ENCODE data around the gene PAPSS2. TPM values are rescaled to one million over a fixed set of nuclear protein-coding genes. Genes with fewer than 3 reads are reported as not detected.

PAPSS2 gene
- total and polyA plus RNA-seq, 4 donors: 24.3 to 86.5 (median 59.3) TPM

DNA sequence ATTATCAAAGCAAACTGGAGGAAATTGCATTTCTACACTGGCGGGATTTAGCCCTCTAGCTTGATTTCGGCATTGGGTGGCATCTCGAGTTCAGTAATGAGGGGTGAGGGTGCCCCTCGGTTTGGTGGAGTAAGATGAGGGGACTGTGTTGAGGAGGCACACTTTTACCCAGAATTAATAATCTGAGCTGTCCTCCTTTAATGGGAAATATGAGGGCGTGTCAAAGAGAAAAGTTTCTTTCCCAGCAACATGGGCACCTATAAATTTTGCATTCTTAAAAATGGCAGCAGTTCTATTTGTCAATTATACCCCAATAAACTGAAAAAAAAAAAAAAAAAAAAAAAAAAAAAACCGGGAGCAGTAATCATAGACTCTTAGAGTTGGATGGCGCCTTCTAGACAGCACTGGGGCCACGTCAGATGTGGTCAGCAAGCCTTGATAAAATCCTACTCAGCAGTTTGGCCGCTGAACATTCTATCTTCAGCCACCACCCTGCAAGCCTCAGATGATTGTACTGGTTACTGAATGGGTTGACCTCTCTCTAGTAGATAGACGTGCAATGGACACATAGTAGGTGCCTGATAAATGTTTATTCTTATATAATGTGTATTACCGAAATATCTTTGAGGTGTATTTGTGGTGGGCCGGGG is 931 bp downstream of the PAPSS2 start:
- TF ChIP-seq YY1 (IDR thresholded peaks at IDR 0.05): peak; percentile 43
- TF ChIP-seq NR2F2 (IDR thresholded peaks at IDR 0.05): no peak
- TF ChIP-seq GABPA (IDR thresholded peaks at IDR 0.05 in 1 of 2, conservative IDR thresholded peaks at IDR 0.05 in 1 of 2): no peak
- TF ChIP-seq, protein P1, sequence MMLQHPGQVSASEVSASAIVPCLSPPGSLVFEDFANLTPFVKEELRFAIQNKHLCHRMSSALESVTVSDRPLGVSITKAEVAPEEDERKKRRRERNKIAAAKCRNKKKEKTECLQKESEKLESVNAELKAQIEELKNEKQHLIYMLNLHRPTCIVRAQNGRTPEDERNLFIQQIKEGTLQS (IDR thresholded peaks at IDR 0.05): no peak
- TF ChIP-seq RAD21 (IDR thresholded peaks at IDR 0.05): peak in 1 of 2 donors; percentile 41
- no peak for TF ChIP-seq FOXA2 (IDR thresholded peaks at IDR 0.05)
- TF ChIP-seq FOXA1 (IDR thresholded peaks at IDR 0.05): no peak
- TF ChIP-seq HNF4A (conservative IDR thresholded peaks at IDR 0.05): no peak
- H3K9ac ChIP-seq (ENCODE audit: low read depth in 1 of 2, low read length in 2 of 2): peak overlapping the region; percentile 96 to 97
- no peaks in the 10 kb centered on the region for H3K9me3 ChIP-seq (ENCODE audit: control insufficient read depth in 4 of 4, low read length in 3 of 4)
- peak overlapping the region; percentile 82 to 94 (median 91) for H3K4me3 ChIP-seq (ENCODE audit: low read depth in 1 of 3, low read length in 3 of 3)
- H3K36me3 ChIP-seq (ENCODE audit: control insufficient read depth in 4 of 4, insufficient read depth in 3 of 4, low read depth in 1 of 4, low read length in 3 of 4): no peaks in the 10 kb centered on the region
- WGBS: 11% methylated on average over 12 of the region's 12 CpGs
- DNase-seq (ENCODE audit: low spot score): no peak
- H3K27me3 ChIP-seq (ENCODE audit: control insufficient read depth in 4 of 4, insufficient read depth in 4 of 4, low read length in 3 of 4): no peaks in the 10 kb centered on the region
- H3K4me1 ChIP-seq (ENCODE audit: control insufficient read depth in 4 of 4, insufficient read depth in 4 of 4, low read length in 3 of 4): peaks cover 3 to 51% (median 24%) of the 10 kb centered on the region in 4 donors
- H3K27ac ChIP-seq (ENCODE audit: low read depth in 1 of 2, low read length in 2 of 2): peak overlapping the region; percentile 90 to 92

DNA sequence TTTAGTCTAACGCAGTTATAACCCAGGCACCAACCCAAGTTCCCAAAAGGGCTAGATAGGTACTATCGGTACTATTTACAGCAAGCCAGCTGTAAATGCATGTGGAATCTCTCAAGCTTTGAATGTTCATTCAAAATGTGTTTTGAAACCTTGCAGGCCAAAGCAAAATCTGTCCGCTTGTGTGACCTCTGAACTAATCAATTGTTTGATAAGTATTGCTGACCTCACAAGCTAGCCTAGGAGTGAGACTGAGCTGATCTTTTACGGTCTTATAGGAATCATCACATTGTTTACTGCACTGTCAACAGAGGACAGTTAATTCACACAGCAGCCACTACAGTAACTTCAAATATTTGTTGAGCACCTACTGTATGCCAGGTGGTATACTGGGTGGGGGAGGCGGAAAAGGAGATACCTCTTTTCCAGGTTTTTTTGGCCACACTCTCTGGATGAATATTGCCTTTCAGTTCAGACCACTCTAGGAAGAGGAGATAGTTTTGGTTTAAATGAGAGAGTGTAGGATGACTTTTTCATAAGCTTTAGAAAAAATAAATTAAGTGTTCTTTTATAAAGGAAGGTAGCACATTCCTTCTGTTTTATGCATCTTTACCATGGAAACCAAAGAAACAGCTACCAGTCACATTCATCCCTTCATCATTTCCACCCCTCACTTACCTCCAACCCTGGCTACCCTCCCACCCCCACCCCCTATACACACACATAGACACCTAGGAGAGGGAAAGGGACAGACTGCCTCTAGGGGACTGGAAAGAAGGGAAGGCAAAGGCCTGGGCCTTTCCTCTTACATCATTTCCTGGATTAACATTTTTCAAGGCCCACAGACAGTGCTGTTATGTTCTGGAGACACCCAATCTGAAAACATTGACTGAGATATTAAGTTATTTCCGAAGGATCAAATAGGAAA is 2.4 kb downstream of the PAPSS2 start:
- Histone ChIP-seq H3K27ac (ENCODE audit: low read depth in 1 of 2, low read length in 2 of 2) (peak overlapping the region; percentile 90 to 92), H3K9ac (ENCODE audit: low read depth in 1 of 2, low read length in 2 of 2) (peak overlapping the region; percentile 96 to 97), H3K27me3 (ENCODE audit: control insufficient read depth in 4 of 4, insufficient read depth in 4 of 4, low read length in 3 of 4) (no peaks in the 10 kb centered on the region), H3K36me3 (ENCODE audit: control insufficient read depth in 4 of 4, insufficient read depth in 3 of 4, low read depth in 1 of 4, low read length in 3 of 4) (no peaks in the 10 kb centered on the region), H3K4me3 (ENCODE audit: low read depth in 1 of 3, low read length in 3 of 3) (peak overlapping the region; percentile 82 to 94 (median 91)), H3K9me3 (ENCODE audit: control insufficient read depth in 4 of 4, low read length in 3 of 4) (no peaks in the 10 kb centered on the region), H3K4me1 (ENCODE audit: control insufficient read depth in 4 of 4, insufficient read depth in 4 of 4, low read length in 3 of 4) (peaks cover 3 to 54% (median 29%) of the 10 kb centered on the region in 4 donors)
- 42% methylated on average over 6 of the region's 6 CpGs for WGBS
- no peak for DNase-seq (ENCODE audit: low spot score)
- TF ChIP-seq GABPA (IDR thresholded peaks at IDR 0.05 in 1 of 2, conservative IDR thresholded peaks at IDR 0.05 in 1 of 2): peak in 1 of 2 donors; percentile 15
- TF ChIP-seq HNF4A (conservative IDR thresholded peaks at IDR 0.05): peak; percentile 59 to 63
- TF ChIP-seq YY1 (IDR thresholded peaks at IDR 0.05): no peak
- peak; percentile 39 for TF ChIP-seq SP1 (IDR thresholded peaks at IDR 0.05)
- TF ChIP-seq, protein P1 (IDR thresholded peaks at IDR 0.05): peak; percentile 9
- TF ChIP-seq JUND (IDR thresholded peaks at IDR 0.05): no peak
- peak; percentile 33 for TF ChIP-seq TAF1 (conservative IDR thresholded peaks at IDR 0.05)
- TF ChIP-seq, protein P2, sequence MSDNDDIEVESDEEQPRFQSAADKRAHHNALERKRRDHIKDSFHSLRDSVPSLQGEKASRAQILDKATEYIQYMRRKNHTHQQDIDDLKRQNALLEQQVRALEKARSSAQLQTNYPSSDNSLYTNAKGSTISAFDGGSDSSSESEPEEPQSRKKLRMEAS (IDR thresholded peaks at IDR 0.05): no peak
- TF ChIP-seq RAD21 (IDR thresholded peaks at IDR 0.05): peak; percentile 14 to 63
- TF ChIP-seq RXRA (IDR thresholded peaks at IDR 0.05): peak; percentile 60 to 68
- peak; percentile 53 for TF ChIP-seq NR2F2 (IDR thresholded peaks at IDR 0.05)

DNA sequence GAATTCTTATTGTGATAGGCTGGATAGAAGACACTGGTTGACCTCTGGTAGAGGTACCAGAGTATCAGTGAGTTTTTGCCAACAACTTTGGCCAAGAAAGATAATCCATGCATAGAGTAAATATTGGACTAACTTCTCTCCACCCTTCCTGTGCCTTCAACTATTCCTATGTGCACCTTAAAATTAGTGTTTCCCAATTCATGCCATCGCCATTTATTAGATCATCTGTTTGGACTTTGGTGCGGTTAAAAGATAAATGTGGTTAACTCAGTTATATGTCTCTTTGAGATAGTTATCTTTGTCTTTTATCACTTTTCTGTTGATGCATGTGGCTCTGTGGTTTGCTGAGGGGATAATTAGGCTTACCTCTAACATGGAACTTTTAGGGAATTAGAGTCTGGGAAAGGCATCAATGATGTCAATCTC is 4.6 kb downstream of the PAPSS2 start:
- H3K9me3 ChIP-seq (ENCODE audit: control insufficient read depth in 4 of 4, low read length in 3 of 4): no peaks in the 10 kb centered on the region
- whole genome bisulfite sequencing: 34% methylated on average over 2 of the region's 2 CpGs

More for the DNA sequence above, 4.6 kb downstream of the PAPSS2 start:
- TF ChIP-seq, protein P3, sequence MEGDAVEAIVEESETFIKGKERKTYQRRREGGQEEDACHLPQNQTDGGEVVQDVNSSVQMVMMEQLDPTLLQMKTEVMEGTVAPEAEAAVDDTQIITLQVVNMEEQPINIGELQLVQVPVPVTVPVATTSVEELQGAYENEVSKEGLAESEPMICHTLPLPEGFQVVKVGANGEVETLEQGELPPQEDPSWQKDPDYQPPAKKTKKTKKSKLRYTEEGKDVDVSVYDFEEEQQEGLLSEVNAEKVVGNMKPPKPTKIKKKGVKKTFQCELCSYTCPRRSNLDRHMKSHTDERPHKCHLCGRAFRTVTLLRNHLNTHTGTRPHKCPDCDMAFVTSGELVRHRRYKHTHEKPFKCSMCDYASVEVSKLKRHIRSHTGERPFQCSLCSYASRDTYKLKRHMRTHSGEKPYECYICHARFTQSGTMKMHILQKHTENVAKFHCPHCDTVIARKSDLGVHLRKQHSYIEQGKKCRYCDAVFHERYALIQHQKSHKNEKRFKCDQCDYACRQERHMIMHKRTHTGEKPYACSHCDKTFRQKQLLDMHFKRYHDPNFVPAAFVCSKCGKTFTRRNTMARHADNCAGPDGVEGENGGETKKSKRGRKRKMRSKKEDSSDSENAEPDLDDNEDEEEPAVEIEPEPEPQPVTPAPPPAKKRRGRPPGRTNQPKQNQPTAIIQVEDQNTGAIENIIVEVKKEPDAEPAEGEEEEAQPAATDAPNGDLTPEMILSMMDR (IDR thresholded peaks at IDR 0.05; ENCODE audit: low read depth, low read length, missing input control): no peak
- TF ChIP-seq SP1 (IDR thresholded peaks at IDR 0.05): peak; percentile 49
- no peak for TF ChIP-seq GABPA (IDR thresholded peaks at IDR 0.05 in 1 of 2, conservative IDR thresholded peaks at IDR 0.05 in 1 of 2)
- TF ChIP-seq, protein P2 (IDR thresholded peaks at IDR 0.05): peak; percentile 31
- no peak for TF ChIP-seq NR2F2 (IDR thresholded peaks at IDR 0.05)
- peak; percentile 66 to 79 for TF ChIP-seq RXRA (IDR thresholded peaks at IDR 0.05)
- TF ChIP-seq YY1 (IDR thresholded peaks at IDR 0.05): peak; percentile 55
- TF ChIP-seq JUND (IDR thresholded peaks at IDR 0.05): peak in 1 of 2 donors; percentile 83
- peak; percentile 88 for TF ChIP-seq FOXA2 (IDR thresholded peaks at IDR 0.05)
- TF ChIP-seq HNF4A (conservative IDR thresholded peaks at IDR 0.05): peak; percentile 74 to 82
- TF ChIP-seq FOXA1 (IDR thresholded peaks at IDR 0.05): peak; percentile 71
- TF ChIP-seq, protein P4, sequence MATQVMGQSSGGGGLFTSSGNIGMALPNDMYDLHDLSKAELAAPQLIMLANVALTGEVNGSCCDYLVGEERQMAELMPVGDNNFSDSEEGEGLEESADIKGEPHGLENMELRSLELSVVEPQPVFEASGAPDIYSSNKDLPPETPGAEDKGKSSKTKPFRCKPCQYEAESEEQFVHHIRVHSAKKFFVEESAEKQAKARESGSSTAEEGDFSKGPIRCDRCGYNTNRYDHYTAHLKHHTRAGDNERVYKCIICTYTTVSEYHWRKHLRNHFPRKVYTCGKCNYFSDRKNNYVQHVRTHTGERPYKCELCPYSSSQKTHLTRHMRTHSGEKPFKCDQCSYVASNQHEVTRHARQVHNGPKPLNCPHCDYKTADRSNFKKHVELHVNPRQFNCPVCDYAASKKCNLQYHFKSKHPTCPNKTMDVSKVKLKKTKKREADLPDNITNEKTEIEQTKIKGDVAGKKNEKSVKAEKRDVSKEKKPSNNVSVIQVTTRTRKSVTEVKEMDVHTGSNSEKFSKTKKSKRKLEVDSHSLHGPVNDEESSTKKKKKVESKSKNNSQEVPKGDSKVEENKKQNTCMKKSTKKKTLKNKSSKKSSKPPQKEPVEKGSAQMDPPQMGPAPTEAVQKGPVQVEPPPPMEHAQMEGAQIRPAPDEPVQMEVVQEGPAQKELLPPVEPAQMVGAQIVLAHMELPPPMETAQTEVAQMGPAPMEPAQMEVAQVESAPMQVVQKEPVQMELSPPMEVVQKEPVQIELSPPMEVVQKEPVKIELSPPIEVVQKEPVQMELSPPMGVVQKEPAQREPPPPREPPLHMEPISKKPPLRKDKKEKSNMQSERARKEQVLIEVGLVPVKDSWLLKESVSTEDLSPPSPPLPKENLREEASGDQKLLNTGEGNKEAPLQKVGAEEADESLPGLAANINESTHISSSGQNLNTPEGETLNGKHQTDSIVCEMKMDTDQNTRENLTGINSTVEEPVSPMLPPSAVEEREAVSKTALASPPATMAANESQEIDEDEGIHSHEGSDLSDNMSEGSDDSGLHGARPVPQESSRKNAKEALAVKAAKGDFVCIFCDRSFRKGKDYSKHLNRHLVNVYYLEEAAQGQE (IDR thresholded peaks at IDR 0.05): peak; percentile 54
- TF ChIP-seq RAD21 (IDR thresholded peaks at IDR 0.05): peak in 1 of 2 donors; percentile 49
- no peak overlapping the region for H3K4me3 ChIP-seq (ENCODE audit: low read depth in 1 of 3, low read length in 3 of 3)
- no peak for DNase-seq (ENCODE audit: low spot score)
- H3K4me1 ChIP-seq (ENCODE audit: control insufficient read depth in 4 of 4, insufficient read depth in 4 of 4, low read length in 3 of 4): peaks cover 1 to 49% (median 26%) of the 10 kb centered on the region in 4 donors
- H3K36me3 ChIP-seq (ENCODE audit: control insufficient read depth in 4 of 4, insufficient read depth in 3 of 4, low read depth in 1 of 4, low read length in 3 of 4): no peaks in the 10 kb centered on the region
- H3K9ac ChIP-seq (ENCODE audit: low read depth in 1 of 2, low read length in 2 of 2): no peak overlapping the region
- peak overlapping the region; percentile 14 to 26 for H3K27ac ChIP-seq (ENCODE audit: low read depth in 1 of 2, low read length in 2 of 2)
- H3K27me3 ChIP-seq (ENCODE audit: control insufficient read depth in 4 of 4, insufficient read depth in 4 of 4, low read length in 3 of 4): no peaks in the 10 kb centered on the region

All from liver (tissue), 9 donors.